Measurements from ENCODE around the gene TGOLN2. TPM values are rescaled to one million over a fixed set of nuclear protein-coding genes. Genes with fewer than 3 reads are reported as not detected.
"Not testable (repeated sequence)": the region's sequence is repeated elsewhere in the genome, so short reads cannot be mapped to it uniquely, and the experiment has no call there.

The TGOLN2 gene
- polyA plus RNA-seq (2013, experiment 1 of 2): 53.5 TPM
- 46.8 TPM for polyA plus RNA-seq (2013, experiment 2 of 2)

- Histone ChIP-seq H3K36me3 (ENCODE audit: control insufficient read depth, insufficient read depth, low read length) (peaks cover 30% of the 10 kb centered on the region), H3K9me3 (ENCODE audit: control insufficient read depth, low read length) (no peaks in the 10 kb centered on the region), H3K4me3 (ENCODE audit: extremely low read depth, insufficient read depth, low read length, poor library complexity, severe bottlenecking) (peak within 1 kb of the TSS; percentile 83), H3K27ac (ENCODE audit: low read depth, low read length, severe bottlenecking) (peak within 1 kb of the TSS; percentile 92), H3K4me1 (ENCODE audit: control insufficient read depth, insufficient read depth, low read length, poor library complexity, severe bottlenecking) (peaks cover 11% of the 10 kb centered on the region)
- WGBS, 2 experiments (ENCODE audit: insufficient coverage in 2 of 2): 1% methylated on average over 54 to 56 of the region's 57 CpGs
Measured at GRCh38 chr2:85327822-85328617, at the start of gene TGOLN2. TGOLN2 (minus strand) TSS chr2:85327989; CDS start chr2:85327962, 27 bp downstream.

GRCh38 chr2:85377083-85377482, 49.3 kb upstream of the TGOLN2 start:
- Histone ChIP-seq H3K9me3 (ENCODE audit: control insufficient read depth, low read length) (peaks cover 10% of the 10 kb centered on the region), H3K4me3 (ENCODE audit: extremely low read depth, insufficient read depth, low read length, poor library complexity, severe bottlenecking) (no peak overlapping the region), H3K27ac (ENCODE audit: low read depth, low read length, severe bottlenecking) (no peak overlapping the region), H3K4me1 (ENCODE audit: control insufficient read depth, insufficient read depth, low read length, poor library complexity, severe bottlenecking) (no peaks in the 10 kb centered on the region), H3K36me3 (ENCODE audit: control insufficient read depth, insufficient read depth, low read length) (peaks cover 43% of the 10 kb centered on the region)
- WGBS, 2 experiments (ENCODE audit: insufficient coverage in 2 of 2): 96% methylated on average over 10 to 11 of the region's 11 CpGs

- H3K36me3 ChIP-seq (ENCODE audit: control insufficient read depth, insufficient read depth, low read length): peaks cover 45% of the 10 kb centered on the region
- H3K9me3 ChIP-seq (ENCODE audit: control insufficient read depth, low read length): peaks cover 10% of the 10 kb centered on the region
- 92 to 94% methylated on average over 5 of the region's 5 CpGs for WGBS, 2 experiments (ENCODE audit: insufficient coverage in 2 of 2)
- no peaks in the 10 kb centered on the region for H3K4me1 ChIP-seq (ENCODE audit: control insufficient read depth, insufficient read depth, low read length, poor library complexity, severe bottlenecking)
- H3K4me3 ChIP-seq (ENCODE audit: extremely low read depth, insufficient read depth, low read length, poor library complexity, severe bottlenecking): no peak overlapping the region
- H3K27ac ChIP-seq (ENCODE audit: low read depth, low read length, severe bottlenecking): no peak overlapping the region
Measured at GRCh38 chr2:85376291-85377065, 48.7 kb upstream of the TGOLN2 start.

DNA sequence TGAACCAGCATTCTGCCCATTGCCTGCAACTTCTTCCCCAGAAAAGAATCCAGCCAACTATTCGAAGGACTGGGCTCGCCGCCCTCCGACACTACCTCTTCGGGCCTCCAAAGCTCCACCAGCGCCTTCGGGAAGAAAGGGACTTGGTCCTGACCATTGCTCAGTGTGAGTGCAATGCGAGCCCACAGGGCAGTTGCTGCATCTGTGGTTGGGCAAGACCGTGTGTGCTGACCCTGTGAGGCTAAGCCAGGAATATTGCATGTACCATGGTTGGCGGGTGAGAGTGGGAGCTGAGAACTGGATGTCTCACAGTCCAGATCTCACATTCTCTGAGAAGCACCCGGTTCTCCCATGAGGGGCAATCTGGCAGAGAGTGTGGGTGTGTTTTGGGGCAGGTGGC, 43.3 kb upstream of the TGOLN2 start:
- no peak overlapping the region for H3K27ac ChIP-seq (ENCODE audit: low read depth, low read length, severe bottlenecking)
- WGBS, 2 experiments (ENCODE audit: insufficient coverage in 2 of 2): 85 to 93% methylated on average over 9 to 10 of the region's 11 CpGs
- H3K36me3 ChIP-seq (ENCODE audit: control insufficient read depth, insufficient read depth, low read length): peaks cover 15% of the 10 kb centered on the region
- H3K4me3 ChIP-seq (ENCODE audit: extremely low read depth, insufficient read depth, low read length, poor library complexity, severe bottlenecking): no peak overlapping the region
- no peaks in the 10 kb centered on the region for H3K9me3 ChIP-seq (ENCODE audit: control insufficient read depth, low read length)
- H3K4me1 ChIP-seq (ENCODE audit: control insufficient read depth, insufficient read depth, low read length, poor library complexity, severe bottlenecking): no peaks in the 10 kb centered on the region

- H3K36me3 ChIP-seq (ENCODE audit: control insufficient read depth, insufficient read depth, low read length): peaks cover 15% of the 10 kb centered on the region
- no peaks in the 10 kb centered on the region for H3K9me3 ChIP-seq (ENCODE audit: control insufficient read depth, low read length)
- no peak overlapping the region for H3K27ac ChIP-seq (ENCODE audit: low read depth, low read length, severe bottlenecking)
- H3K4me3 ChIP-seq (ENCODE audit: extremely low read depth, insufficient read depth, low read length, poor library complexity, severe bottlenecking): no peak overlapping the region
- H3K4me1 ChIP-seq (ENCODE audit: control insufficient read depth, insufficient read depth, low read length, poor library complexity, severe bottlenecking): no peaks in the 10 kb centered on the region
- WGBS, 2 experiments (ENCODE audit: insufficient coverage in 2 of 2): 90 to 98% methylated on average over 4 to 5 of the region's 5 CpGs
Measured at GRCh38 chr2:85369500-85369899, 41.7 kb upstream of the TGOLN2 start.

DNA sequence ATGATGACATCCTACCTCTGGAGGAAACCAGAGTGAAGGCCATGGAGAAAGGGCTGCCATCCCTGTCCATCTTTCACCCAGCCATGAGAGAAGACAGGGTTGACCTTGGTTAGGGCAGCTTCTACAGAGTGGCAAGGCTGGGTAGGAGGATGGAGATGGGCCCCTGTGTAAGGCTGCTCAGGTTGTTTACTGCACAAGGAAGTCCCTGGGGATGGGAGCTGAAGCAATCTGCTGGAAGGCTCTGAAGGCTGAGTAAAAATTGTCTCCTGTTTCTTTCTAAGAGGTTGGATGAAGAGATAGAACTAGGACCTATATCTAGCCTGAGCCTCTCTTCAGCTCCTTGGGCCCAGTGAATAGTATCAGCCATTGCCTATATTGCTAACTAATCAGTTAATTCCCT, 41.1 kb upstream of the TGOLN2 start:
- no peaks in the 10 kb centered on the region for H3K4me1 ChIP-seq (ENCODE audit: control insufficient read depth, insufficient read depth, low read length, poor library complexity, severe bottlenecking)
- H3K36me3 ChIP-seq (ENCODE audit: control insufficient read depth, insufficient read depth, low read length): peaks cover 15% of the 10 kb centered on the region
- no peak overlapping the region for H3K27ac ChIP-seq (ENCODE audit: low read depth, low read length, severe bottlenecking)
- H3K4me3 ChIP-seq (ENCODE audit: extremely low read depth, insufficient read depth, low read length, poor library complexity, severe bottlenecking): no peak overlapping the region
- H3K9me3 ChIP-seq (ENCODE audit: control insufficient read depth, low read length): no peaks in the 10 kb centered on the region

GRCh38 chr2:85367180-85367579, 39.4 kb upstream of the TGOLN2 start:
- H3K27ac ChIP-seq (ENCODE audit: low read depth, low read length, severe bottlenecking): no peak overlapping the region
- H3K36me3 ChIP-seq (ENCODE audit: control insufficient read depth, insufficient read depth, low read length): peaks cover 22% of the 10 kb centered on the region
- H3K4me3 ChIP-seq (ENCODE audit: extremely low read depth, insufficient read depth, low read length, poor library complexity, severe bottlenecking): no peak overlapping the region
- no peaks in the 10 kb centered on the region for H3K4me1 ChIP-seq (ENCODE audit: control insufficient read depth, insufficient read depth, low read length, poor library complexity, severe bottlenecking)
- no peaks in the 10 kb centered on the region for H3K9me3 ChIP-seq (ENCODE audit: control insufficient read depth, low read length)
- 87 to 92% methylated on average over 5 of the region's 5 CpGs for WGBS, 2 experiments (ENCODE audit: insufficient coverage in 2 of 2)

- not testable (repeated sequence) for H3K4me1 ChIP-seq (ENCODE audit: control insufficient read depth, insufficient read depth, low read length, poor library complexity, severe bottlenecking); H3K4me3 ChIP-seq (ENCODE audit: extremely low read depth, insufficient read depth, low read length, poor library complexity, severe bottlenecking); H3K27ac ChIP-seq (ENCODE audit: low read depth, low read length, severe bottlenecking); H3K9me3 ChIP-seq (ENCODE audit: control insufficient read depth, low read length)
- peaks cover 32% of the 10 kb centered on the region for H3K36me3 ChIP-seq (ENCODE audit: control insufficient read depth, insufficient read depth, low read length)
- WGBS, 2 experiments (ENCODE audit: insufficient coverage in 2 of 2): 83 to 100% methylated on average over 2 to 3 of the region's 5 CpGs
Measured at GRCh38 chr2:85362653-85363387, 35.0 kb upstream of the TGOLN2 start.

DNA sequence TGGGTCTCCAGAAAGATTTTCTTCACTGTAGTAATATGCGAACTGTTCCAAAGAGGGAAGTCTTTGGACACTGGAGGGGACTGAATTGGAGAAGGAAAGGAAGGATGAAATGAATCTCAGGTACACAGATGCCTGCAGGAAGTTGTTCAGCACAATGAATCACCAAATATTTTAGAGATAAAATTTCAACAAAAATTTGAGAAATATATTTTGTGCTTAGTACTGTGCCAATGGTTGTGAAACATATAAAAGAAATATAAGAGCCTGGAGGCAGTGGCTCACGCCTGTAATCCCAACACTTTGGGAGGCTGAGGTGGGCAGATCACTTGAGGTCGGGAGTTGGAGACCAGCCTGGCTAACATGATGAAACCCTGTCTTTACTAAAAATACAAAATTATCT, 29.9 kb upstream of the TGOLN2 start:
- 97 to 100% methylated on average over 2 to 3 of the region's 3 CpGs for WGBS, 2 experiments (ENCODE audit: insufficient coverage in 2 of 2)
- Histone ChIP-seq H3K36me3 (ENCODE audit: control insufficient read depth, insufficient read depth, low read length) (peaks cover 46% of the 10 kb centered on the region), H3K27ac (ENCODE audit: low read depth, low read length, severe bottlenecking) (no peak overlapping the region), H3K4me3 (ENCODE audit: extremely low read depth, insufficient read depth, low read length, poor library complexity, severe bottlenecking) (no peak overlapping the region), H3K4me1 (ENCODE audit: control insufficient read depth, insufficient read depth, low read length, poor library complexity, severe bottlenecking) (peaks cover 3% of the 10 kb centered on the region), H3K9me3 (ENCODE audit: control insufficient read depth, low read length) (no peaks in the 10 kb centered on the region)

DNA sequence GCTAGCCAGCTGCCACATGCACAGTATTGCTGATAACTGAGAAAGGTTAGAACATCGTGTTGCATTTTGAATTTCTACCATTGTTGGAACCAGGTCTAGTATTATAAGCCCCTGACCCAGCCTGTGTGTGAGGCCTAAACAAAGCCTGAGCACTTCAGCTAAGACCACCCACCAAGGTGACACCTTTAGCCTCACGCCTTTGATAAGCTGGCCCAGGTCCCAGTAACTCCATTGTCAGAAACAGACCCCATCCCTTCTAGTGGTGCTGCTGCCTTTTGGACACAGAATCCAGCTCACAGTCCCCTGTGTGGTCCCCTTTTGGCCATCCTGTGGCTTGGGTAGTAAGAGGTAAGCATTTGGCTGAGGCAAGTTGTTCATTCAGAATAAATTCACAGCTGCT, 28.4 kb upstream of the TGOLN2 start:
- 94 to 100% methylated on average over 1 to 2 of the region's 2 CpGs for WGBS, 2 experiments (ENCODE audit: insufficient coverage in 2 of 2)
- Histone ChIP-seq H3K36me3 (ENCODE audit: control insufficient read depth, insufficient read depth, low read length) (peaks cover 48% of the 10 kb centered on the region), H3K9me3 (ENCODE audit: control insufficient read depth, low read length) (no peaks in the 10 kb centered on the region), H3K4me3 (ENCODE audit: extremely low read depth, insufficient read depth, low read length, poor library complexity, severe bottlenecking) (no peak overlapping the region), H3K4me1 (ENCODE audit: control insufficient read depth, insufficient read depth, low read length, poor library complexity, severe bottlenecking) (peaks cover 3% of the 10 kb centered on the region), H3K27ac (ENCODE audit: low read depth, low read length, severe bottlenecking) (no peak overlapping the region)

All from mesodermal cell (in vitro differentiated cells).